GM23338 (cell line): ENCODE measurements around the gene ASTN1. TPM values are rescaled to one million over a fixed set of nuclear protein-coding genes. Genes with fewer than 3 reads are reported as not detected.

Experiments used
- ATAC-seq: fragments of 200-7000 bp; cut with Tn5 transposase; 3 replicates; pipeline ENCODE4 v1.9.1; 2020
- DNase-seq: peaks from one replicate; pipeline ENCODE4 v3.0.0-alpha.2; 2015; ENCODE audit warnings: low spot score
- H2AFZ ChIP-seq: fragments of 200-600 bp; sonication (generic); 2 replicates; pipeline ENCODE4 v1.8.0; 2016; ENCODE audit warnings: antibody characterized with exemption, mild to moderate bottlenecking, moderate library complexity
- H3F3A ChIP-seq: fragments of 200-600 bp; sonication (generic); replicated peaks from 2 replicates; pipeline ENCODE4 v1.8.0; 2017; ENCODE audit warnings: antibody characterized with exemption, mixed run types, low read depth
- H3K27ac ChIP-seq: fragments of 200-600 bp; sonication (generic); 2 replicates; pipeline ENCODE4 v1.6.1; 2016; ENCODE audit warnings: low read depth
- H3K27me3 ChIP-seq: fragments of 200-600 bp; sonication (generic); 2 replicates; pipeline ENCODE4 v1.8.0; 2016; ENCODE audit warnings: mild to moderate bottlenecking, mixed run types, moderate library complexity; ENCODE audit not compliant: insufficient read depth
- H3K36me3 ChIP-seq: fragments of 200-600 bp; sonication (generic); 2 replicates; pipeline ENCODE4 v1.8.0; 2016; ENCODE audit warnings: mild to moderate bottlenecking; ENCODE audit not compliant: insufficient read depth
- H3K4me1 ChIP-seq: fragments of 200-600 bp; sonication (generic); 2 replicates; pipeline ENCODE4 v1.8.0; 2016; ENCODE audit warnings: mild to moderate bottlenecking, moderate library complexity; ENCODE audit not compliant: insufficient read depth
- H3K4me2 ChIP-seq: fragments of 200-600 bp; sonication (generic); 2 replicates; pipeline ENCODE4 v1.7.1; 2017; ENCODE audit warnings: mixed run types
- H3K4me3 ChIP-seq: fragments of 200-600 bp; sonication (generic); 2 replicates; pipeline ENCODE4 v1.6.1; 2016; ENCODE audit warnings: mixed run types
- H3K79me2 ChIP-seq: fragments of 200-600 bp; sonication (generic); replicated peaks from 2 replicates; pipeline ENCODE4 v1.8.0; 2017; ENCODE audit warnings: mild to moderate bottlenecking; ENCODE audit not compliant: insufficient read depth
- H3K9me2 ChIP-seq: fragments of 200-600 bp; sonication (generic); 2 replicates; pipeline ENCODE4 v1.8.0; 2017; ENCODE audit not compliant: insufficient read depth
- H4K20me1 ChIP-seq: fragments of 200-600 bp; sonication (generic); replicated peaks from 2 replicates; pipeline ENCODE4 v1.8.0; 2017; ENCODE audit warnings: mild to moderate bottlenecking; ENCODE audit not compliant: insufficient read depth
- H3K27ac Mint-ChIP-seq: 2 replicates; pipeline ENCODE4 v1.8.0; 2020; ENCODE audit warnings: inconsistent platforms, mild to moderate bottlenecking, moderate library complexity, mixed read lengths
- H3K27me3 Mint-ChIP-seq: 3 replicates; pipeline ENCODE4 v1.8.0; 2022; ENCODE audit warnings: low read depth, mild to moderate bottlenecking, moderate library complexity, mixed read lengths, inconsistent platforms; ENCODE audit not compliant: insufficient read depth, poor library complexity
- H3K36me3 Mint-ChIP-seq: 3 replicates; pipeline ENCODE4 v1.8.0; 2021; ENCODE audit warnings: low read depth, mild to moderate bottlenecking, inconsistent platforms, moderate library complexity, mixed read lengths
- H3K4me1 Mint-ChIP-seq: 3 replicates; pipeline ENCODE4 v1.8.0; 2020; ENCODE audit warnings: mild to moderate bottlenecking, inconsistent platforms, mixed read lengths
- H3K4me3 Mint-ChIP-seq: 3 replicates; pipeline ENCODE4 v1.8.0; 2021; ENCODE audit warnings: moderate library complexity, mild to moderate bottlenecking, inconsistent platforms, mixed read lengths
- H3K9me3 Mint-ChIP-seq: 3 replicates; pipeline ENCODE4 v1.8.0; 2020; ENCODE audit warnings: moderate library complexity, mild to moderate bottlenecking, inconsistent platforms, mixed read lengths
- CREB1 ChIP-seq: fragments of 250-450 bp; sonication (Bioruptor Pico); IDR thresholded peaks from 2 replicates; pipeline ENCODE4 v1.5.0; 2020; ENCODE audit warnings: low read depth, mild to moderate bottlenecking, moderate library complexity
- EZH2 ChIP-seq: fragments of 200-600 bp; sonication (generic); IDR thresholded peaks from one replicate; pipeline ENCODE4 v1.8.0; 2017; ENCODE audit warnings: antibody characterized with exemption, mild to moderate bottlenecking, low read depth; ENCODE audit not compliant: unreplicated experiment
- NANOG ChIP-seq: IDR thresholded peaks from 2 replicates; pipeline ENCODE4 v1.6.1; 2016; ENCODE audit warnings: antibody characterized with exemption, borderline replicate concordance
- POLR2AphosphoS5 ChIP-seq: IDR thresholded peaks from 2 replicates; pipeline ENCODE4 v1.6.1; 2016; ENCODE audit warnings: antibody characterized with exemption, low read depth
- ZNF114 ChIP-seq: fragments of 250-450 bp; sonication (Bioruptor Pico); IDR thresholded peaks from 2 replicates; pipeline ENCODE4 v1.5.0; 2020; ENCODE audit warnings: mild to moderate bottlenecking, moderate library complexity
- polyA plus RNA-seq: library from polyadenylated mRNA; unstranded; fragments of >200 nt; fragmentation: Nextera tagmentation; extraction: Ambion mirVana; gene quantifications from 2 replicates; pipeline ENCODE4 v1.2.1, GENCODE V29; 2016
- total RNA-seq: library from RNA; depleted of rRNA; stranded (reverse); fragments of >200 nt; shearing (Covaris generic); gene quantifications from 2 replicates; pipeline ENCODE4 v1.2.3, GENCODE V29; 2014
- TF ChIP-seq, protein P1 (sequence below): IDR thresholded peaks from 2 replicates; pipeline ENCODE4 v1.6.1; 2016; ENCODE audit warnings: antibody characterized with exemption
- TF ChIP-seq, protein P2 (sequence below): IDR thresholded peaks from one replicate; pipeline ENCODE4 v1.6.1; 2018; ENCODE audit warnings: antibody characterized with exemption; ENCODE audit not compliant: unreplicated experiment
- TF ChIP-seq, protein P3 (sequence below), 2 experiments: fragments of 200-600 bp in 1 of 2; sonication (generic) in 1 of 2; conservative IDR thresholded peaks; 2 replicates each; pipeline versions ENCODE4 v1.5.1 to v1.6.1; 2016 to 2017; ENCODE audit warnings: antibody characterized with exemption in 2 of 2, low read depth in 2 of 2, mild to moderate bottlenecking in 2 of 2, moderate library complexity in 1 of 2
- TF ChIP-seq, protein P4 (sequence below): fragments of 250-450 bp; sonication (Bioruptor Pico); IDR thresholded peaks from 2 replicates; pipeline ENCODE4 v1.5.0; 2020; ENCODE audit warnings: mild to moderate bottlenecking, moderate library complexity

The ASTN1 gene
- total and polyA plus RNA-seq, 2 experiments from 2014 or later: 2.0 to 5.2 TPM

DNA sequence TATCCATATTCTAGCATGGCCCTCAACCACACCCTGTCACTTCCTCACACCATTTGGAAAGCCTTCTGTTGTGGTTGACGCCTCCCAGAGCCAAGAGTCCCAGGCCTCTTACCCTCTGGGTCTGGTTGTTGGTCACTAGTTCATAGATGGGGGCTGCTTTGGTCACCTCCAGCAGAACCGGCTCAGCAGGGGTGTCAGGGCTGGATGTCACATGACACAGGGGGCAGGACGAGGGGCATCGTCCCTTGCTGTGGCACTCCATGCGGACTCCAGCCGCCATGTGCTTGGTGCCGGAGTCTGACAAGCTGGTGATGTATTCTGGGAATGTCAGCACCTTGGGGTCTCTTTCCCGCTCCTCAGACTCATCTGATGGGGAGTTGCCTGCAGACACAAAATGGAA is 270.1 kb downstream of the ASTN1 start:
- Mint-ChIP-seq H3K27me3 (peaks cover 3% of the 10 kb centered on the region), H3K9me3 (no peaks in the 10 kb centered on the region), H3K4me1 (peaks cover 4% of the 10 kb centered on the region; the same call in 1 of the 3 replicates), H3K36me3 (no peaks in the 10 kb centered on the region), H3K27ac (no peak overlapping the region), H3K4me3 (no peak overlapping the region)
- no peaks in the 10 kb centered on the region for H3K79me2 ChIP-seq
- no peak overlapping the region for H3K27ac ChIP-seq
- H3K27me3 ChIP-seq: no peaks in the 10 kb centered on the region
- H2AFZ ChIP-seq: no peak overlapping the region
- no peaks in the 10 kb centered on the region for H3K9me2 ChIP-seq
- H4K20me1 ChIP-seq: no peaks in the 10 kb centered on the region
- H3K36me3 ChIP-seq: no peaks in the 10 kb centered on the region
- H3K4me3 ChIP-seq: no peak overlapping the region
- DNase-seq: no peak
- H3K4me2 ChIP-seq: no peak overlapping the region
- TF ChIP-seq CREB1 (CRISPR knock-in tag): no peak
- TF ChIP-seq, protein P1, sequence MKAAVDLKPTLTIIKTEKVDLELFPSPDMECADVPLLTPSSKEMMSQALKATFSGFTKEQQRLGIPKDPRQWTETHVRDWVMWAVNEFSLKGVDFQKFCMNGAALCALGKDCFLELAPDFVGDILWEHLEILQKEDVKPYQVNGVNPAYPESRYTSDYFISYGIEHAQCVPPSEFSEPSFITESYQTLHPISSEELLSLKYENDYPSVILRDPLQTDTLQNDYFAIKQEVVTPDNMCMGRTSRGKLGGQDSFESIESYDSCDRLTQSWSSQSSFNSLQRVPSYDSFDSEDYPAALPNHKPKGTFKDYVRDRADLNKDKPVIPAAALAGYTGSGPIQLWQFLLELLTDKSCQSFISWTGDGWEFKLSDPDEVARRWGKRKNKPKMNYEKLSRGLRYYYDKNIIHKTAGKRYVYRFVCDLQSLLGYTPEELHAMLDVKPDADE: no peak
- TF ChIP-seq, protein P2, sequence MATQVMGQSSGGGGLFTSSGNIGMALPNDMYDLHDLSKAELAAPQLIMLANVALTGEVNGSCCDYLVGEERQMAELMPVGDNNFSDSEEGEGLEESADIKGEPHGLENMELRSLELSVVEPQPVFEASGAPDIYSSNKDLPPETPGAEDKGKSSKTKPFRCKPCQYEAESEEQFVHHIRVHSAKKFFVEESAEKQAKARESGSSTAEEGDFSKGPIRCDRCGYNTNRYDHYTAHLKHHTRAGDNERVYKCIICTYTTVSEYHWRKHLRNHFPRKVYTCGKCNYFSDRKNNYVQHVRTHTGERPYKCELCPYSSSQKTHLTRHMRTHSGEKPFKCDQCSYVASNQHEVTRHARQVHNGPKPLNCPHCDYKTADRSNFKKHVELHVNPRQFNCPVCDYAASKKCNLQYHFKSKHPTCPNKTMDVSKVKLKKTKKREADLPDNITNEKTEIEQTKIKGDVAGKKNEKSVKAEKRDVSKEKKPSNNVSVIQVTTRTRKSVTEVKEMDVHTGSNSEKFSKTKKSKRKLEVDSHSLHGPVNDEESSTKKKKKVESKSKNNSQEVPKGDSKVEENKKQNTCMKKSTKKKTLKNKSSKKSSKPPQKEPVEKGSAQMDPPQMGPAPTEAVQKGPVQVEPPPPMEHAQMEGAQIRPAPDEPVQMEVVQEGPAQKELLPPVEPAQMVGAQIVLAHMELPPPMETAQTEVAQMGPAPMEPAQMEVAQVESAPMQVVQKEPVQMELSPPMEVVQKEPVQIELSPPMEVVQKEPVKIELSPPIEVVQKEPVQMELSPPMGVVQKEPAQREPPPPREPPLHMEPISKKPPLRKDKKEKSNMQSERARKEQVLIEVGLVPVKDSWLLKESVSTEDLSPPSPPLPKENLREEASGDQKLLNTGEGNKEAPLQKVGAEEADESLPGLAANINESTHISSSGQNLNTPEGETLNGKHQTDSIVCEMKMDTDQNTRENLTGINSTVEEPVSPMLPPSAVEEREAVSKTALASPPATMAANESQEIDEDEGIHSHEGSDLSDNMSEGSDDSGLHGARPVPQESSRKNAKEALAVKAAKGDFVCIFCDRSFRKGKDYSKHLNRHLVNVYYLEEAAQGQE: no peak
- TF ChIP-seq, protein P3, sequence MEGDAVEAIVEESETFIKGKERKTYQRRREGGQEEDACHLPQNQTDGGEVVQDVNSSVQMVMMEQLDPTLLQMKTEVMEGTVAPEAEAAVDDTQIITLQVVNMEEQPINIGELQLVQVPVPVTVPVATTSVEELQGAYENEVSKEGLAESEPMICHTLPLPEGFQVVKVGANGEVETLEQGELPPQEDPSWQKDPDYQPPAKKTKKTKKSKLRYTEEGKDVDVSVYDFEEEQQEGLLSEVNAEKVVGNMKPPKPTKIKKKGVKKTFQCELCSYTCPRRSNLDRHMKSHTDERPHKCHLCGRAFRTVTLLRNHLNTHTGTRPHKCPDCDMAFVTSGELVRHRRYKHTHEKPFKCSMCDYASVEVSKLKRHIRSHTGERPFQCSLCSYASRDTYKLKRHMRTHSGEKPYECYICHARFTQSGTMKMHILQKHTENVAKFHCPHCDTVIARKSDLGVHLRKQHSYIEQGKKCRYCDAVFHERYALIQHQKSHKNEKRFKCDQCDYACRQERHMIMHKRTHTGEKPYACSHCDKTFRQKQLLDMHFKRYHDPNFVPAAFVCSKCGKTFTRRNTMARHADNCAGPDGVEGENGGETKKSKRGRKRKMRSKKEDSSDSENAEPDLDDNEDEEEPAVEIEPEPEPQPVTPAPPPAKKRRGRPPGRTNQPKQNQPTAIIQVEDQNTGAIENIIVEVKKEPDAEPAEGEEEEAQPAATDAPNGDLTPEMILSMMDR (conservative IDR thresholded peaks at IDR 0.05; ENCODE audit: low read depth in 2 of 2): no peak
- no peak for TF ChIP-seq EZH2
- TF ChIP-seq NANOG: no peak
- no peak for TF ChIP-seq ZNF114 (CRISPR knock-in tag)
- TF ChIP-seq POLR2AphosphoS5: no peak
- TF ChIP-seq, protein P4, sequence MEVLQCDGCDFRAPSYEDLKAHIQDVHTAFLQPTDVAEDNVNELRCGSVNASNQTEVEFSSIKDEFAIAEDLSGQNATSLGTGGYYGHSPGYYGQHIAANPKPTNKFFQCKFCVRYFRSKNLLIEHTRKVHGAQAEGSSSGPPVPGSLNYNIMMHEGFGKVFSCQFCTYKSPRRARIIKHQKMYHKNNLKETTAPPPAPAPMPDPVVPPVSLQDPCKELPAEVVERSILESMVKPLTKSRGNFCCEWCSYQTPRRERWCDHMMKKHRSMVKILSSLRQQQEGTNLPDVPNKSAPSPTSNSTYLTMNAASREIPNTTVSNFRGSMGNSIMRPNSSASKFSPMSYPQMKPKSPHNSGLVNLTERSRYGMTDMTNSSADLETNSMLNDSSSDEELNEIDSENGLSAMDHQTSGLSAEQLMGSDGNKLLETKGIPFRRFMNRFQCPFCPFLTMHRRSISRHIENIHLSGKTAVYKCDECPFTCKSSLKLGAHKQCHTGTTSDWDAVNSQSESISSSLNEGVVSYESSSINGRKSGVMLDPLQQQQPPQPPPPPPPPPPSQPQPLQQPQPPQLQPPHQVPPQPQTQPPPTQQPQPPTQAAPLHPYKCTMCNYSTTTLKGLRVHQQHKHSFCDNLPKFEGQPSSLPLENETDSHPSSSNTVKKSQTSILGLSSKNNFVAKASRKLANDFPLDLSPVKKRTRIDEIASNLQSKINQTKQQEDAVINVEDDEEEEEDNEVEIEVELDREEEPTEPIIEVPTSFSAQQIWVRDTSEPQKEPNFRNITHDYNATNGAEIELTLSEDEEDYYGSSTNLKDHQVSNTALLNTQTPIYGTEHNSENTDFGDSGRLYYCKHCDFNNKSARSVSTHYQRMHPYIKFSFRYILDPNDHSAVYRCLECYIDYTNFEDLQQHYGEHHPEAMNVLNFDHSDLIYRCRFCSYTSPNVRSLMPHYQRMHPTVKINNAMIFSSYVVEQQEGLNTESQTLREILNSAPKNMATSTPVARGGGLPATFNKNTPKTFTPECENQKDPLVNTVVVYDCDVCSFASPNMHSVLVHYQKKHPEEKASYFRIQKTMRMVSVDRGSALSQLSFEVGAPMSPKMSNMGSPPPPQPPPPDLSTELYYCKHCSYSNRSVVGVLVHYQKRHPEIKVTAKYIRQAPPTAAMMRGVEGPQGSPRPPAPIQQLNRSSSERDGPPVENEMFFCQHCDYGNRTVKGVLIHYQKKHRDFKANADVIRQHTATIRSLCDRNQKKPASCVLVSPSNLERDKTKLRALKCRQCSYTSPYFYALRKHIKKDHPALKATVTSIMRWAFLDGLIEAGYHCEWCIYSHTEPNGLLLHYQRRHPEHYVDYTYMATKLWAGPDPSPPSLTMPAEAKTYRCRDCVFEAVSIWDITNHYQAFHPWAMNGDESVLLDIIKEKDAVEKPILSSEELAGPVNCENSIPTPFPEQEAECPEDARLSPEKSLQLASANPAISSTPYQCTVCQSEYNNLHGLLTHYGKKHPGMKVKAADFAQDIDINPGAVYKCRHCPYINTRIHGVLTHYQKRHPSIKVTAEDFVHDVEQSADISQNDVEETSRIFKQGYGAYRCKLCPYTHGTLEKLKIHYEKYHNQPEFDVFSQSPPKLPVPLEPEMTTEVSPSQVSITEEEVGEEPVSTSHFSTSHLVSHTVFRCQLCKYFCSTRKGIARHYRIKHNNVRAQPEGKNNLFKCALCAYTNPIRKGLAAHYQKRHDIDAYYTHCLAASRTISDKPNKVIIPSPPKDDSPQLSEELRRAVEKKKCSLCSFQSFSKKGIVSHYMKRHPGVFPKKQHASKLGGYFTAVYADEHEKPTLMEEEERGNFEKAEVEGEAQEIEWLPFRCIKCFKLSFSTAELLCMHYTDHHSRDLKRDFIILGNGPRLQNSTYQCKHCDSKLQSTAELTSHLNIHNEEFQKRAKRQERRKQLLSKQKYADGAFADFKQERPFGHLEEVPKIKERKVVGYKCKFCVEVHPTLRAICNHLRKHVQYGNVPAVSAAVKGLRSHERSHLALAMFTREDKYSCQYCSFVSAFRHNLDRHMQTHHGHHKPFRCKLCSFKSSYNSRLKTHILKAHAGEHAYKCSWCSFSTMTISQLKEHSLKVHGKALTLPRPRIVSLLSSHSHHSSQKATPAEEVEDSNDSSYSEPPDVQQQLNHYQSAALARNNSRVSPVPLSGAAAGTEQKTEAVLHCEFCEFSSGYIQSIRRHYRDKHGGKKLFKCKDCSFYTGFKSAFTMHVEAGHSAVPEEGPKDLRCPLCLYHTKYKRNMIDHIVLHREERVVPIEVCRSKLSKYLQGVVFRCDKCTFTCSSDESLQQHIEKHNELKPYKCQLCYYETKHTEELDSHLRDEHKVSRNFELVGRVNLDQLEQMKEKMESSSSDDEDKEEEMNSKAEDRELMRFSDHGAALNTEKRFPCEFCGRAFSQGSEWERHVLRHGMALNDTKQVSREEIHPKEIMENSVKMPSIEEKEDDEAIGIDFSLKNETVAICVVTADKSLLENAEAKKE (CRISPR knock-in tag): no peak
- no peaks in the 10 kb centered on the region for H3F3A ChIP-seq
- no peak for ATAC-seq
- no peaks in the 10 kb centered on the region for H3K4me1 ChIP-seq
